Stimulated activated CD8-positive, alpha-beta memory T cell treated with anti-CD3 and anti-CD28 coated beads, Interleukin-2, amount 100 ng/mL, for 48 hours (primary cell): ENCODE results near the gene CABCOCO1.

Experiments used
- DNase-seq, 2 donors: peaks; one replicate each; pipeline ENCODE4 v3.0.0-alpha.2; 2020; ENCODE audit warnings: low read depth in 2 of 2

The CABCOCO1 gene

DNA sequence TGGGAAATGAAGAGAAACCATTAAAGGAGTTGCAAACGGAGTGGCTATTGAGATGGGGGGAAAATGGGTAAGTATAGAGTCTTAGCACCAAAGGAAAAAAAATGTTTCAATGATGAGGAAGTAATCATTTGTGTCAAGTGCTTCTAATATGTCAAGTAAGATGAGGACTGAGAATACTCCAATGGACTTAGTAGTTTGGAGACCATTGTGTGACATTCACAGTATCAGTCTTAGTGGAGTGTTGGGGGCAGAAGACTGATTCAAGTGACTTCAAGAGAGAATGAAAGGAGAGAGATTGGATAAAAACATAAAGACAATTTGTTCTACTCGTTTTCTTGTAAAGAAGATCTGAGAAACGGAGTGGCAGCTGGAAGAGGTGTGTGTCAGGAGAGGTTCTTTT lies 150.2 kb downstream of the CABCOCO1 start:
- no peak for DNase-seq

DNA sequence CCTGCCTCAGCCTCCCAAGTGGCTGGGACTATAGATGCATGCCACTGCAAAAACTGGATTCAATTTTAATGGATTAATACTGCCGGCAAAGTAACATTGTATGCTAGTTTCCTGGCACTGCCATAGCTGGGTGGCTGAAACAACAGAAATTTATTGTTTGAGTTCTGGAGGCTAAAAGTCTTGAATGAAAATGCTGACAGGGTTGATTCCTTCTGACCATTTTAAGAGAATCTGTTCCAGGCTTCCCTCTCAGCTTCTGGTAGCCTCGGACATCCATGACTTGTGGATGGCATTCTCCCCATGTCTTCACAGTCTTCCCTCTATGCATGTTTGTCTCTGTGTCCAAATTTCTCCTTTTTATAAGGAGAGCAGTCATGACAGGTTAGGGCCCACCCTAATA lies 151.4 kb downstream of the CABCOCO1 start:
- DNase-seq, result no peak

DNA sequence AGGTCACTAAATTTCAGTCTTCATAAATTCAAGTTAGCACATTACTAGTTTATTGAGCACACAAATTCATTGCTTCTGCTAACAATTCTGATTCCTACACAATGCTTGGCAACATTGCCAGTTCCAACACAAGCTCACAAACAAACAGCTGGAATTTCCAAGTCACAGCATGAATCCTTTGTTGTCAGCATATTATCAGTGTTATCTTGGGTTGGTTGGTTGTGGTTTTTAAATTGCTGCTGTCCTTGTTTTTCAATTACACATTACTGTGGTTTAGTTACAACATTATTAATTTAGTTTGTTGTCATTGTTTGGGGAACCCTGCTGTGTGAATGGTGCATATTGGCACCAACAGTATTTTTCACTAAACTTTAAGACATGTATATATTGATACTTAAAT lies 152.8 kb downstream of the CABCOCO1 start:
- DNase-seq, result no peak
